Caco-2 (cell line): ENCODE results near the gene ERC2. TPM values are rescaled to one million over a fixed set of nuclear protein-coding genes. Genes with fewer than 3 reads are reported as not detected.

Experiments used
- BruUV-seq: library from RNA; stranded (reverse); fragments of 400-500 nt; replicated peaks from 2 replicates; lab custom pipeline; 2021; lab: Mats Ljungman, UMichigan
- CTCF ChIA-PET: fragments of 300-600 bp; sonication (Branson Sonifier 250); formaldehyde crosslinking; loops from one replicate; lab custom pipeline; 2022; ENCODE audit warnings: antibody characterized with exemption; lab: Charles Lee
- POLR2A ChIA-PET: fragments of 300-600 bp; sonication (Branson Sonifier 250); formaldehyde crosslinking; loops from one replicate; lab custom pipeline; 2022; ENCODE audit warnings: antibody characterized with exemption; lab: Charles Lee
- DNase-seq, 2 experiments: peaks; one replicate each; pipeline versions ENCODE4 v3.0.0 to v3.0.0-alpha.2; 2020 to 2022
- H3K27me3 ChIP-seq: replicated peaks from 2 replicates; pipeline ENCODE4 v1.6.0; 2011; ENCODE audit warnings: low read length; ENCODE audit not compliant: control insufficient read depth, insufficient read depth
- H3K36me3 ChIP-seq: 2 replicates; pipeline ENCODE4 v1.5.1; 2011; ENCODE audit warnings: low read length; ENCODE audit not compliant: control insufficient read depth, insufficient read depth
- H3K4me1 ChIP-seq: fragments of 250-450 bp; sonication (Bioruptor Pico); 2 replicates; pipeline ENCODE4 v1.5.1; 2020; ENCODE audit warnings: mild to moderate bottlenecking
- H3K4me3 ChIP-seq: 2 replicates; pipeline ENCODE4 v1.5.1; 2011; ENCODE audit warnings: low read depth, mild to moderate bottlenecking, control low read depth, low read length
- H3K9me3 ChIP-seq: fragments of 250-450 bp; sonication (Bioruptor Pico); 2 replicates; pipeline ENCODE4 v1.5.1; 2020; ENCODE audit warnings: mild to moderate bottlenecking, moderate library complexity
- H3K27ac Mint-ChIP-seq: one replicate; pipeline ENCODE4 v1.8.0; 2022; ENCODE audit warnings: mixed read lengths; ENCODE audit not compliant: unreplicated experiment
- H3K27me3 Mint-ChIP-seq: one replicate; pipeline ENCODE4 v1.8.0; 2022; ENCODE audit warnings: mixed read lengths; ENCODE audit not compliant: insufficient read depth, unreplicated experiment
- H3K36me3 Mint-ChIP-seq: one replicate; pipeline ENCODE4 v1.8.0; 2022; ENCODE audit warnings: mild to moderate bottlenecking, mixed read lengths; ENCODE audit not compliant: insufficient read depth, unreplicated experiment
- H3K4me1 Mint-ChIP-seq: one replicate; pipeline ENCODE4 v1.8.0; 2022; ENCODE audit warnings: low read depth, mixed read lengths; ENCODE audit not compliant: unreplicated experiment
- H3K4me3 Mint-ChIP-seq: one replicate; pipeline ENCODE4 v1.8.0; 2022; ENCODE audit warnings: mild to moderate bottlenecking, moderate library complexity, mixed read lengths; ENCODE audit not compliant: unreplicated experiment
- H3K9me3 Mint-ChIP-seq: one replicate; pipeline ENCODE4 v1.8.0; 2022; ENCODE audit warnings: mixed read lengths; ENCODE audit not compliant: unreplicated experiment
- CTCF ChIP-seq, 2 experiments: fragments of 200-600 bp in 1 of 2; IDR thresholded peaks; 1 replicate in 1 of 2; 2 replicates in 1 of 2; pipeline versions ENCODE4 v1.5.1 to v1.8.0; 2011 to 2022; ENCODE audit warnings: antibody characterized with exemption in 1 of 2, control low read depth in 1 of 2, inconsistent platforms in 1 of 2, low read depth in 1 of 2, low read length in 1 of 2, mild to moderate bottlenecking in 1 of 2, moderate library complexity in 1 of 2; ENCODE audit not compliant: insufficient read depth in 1 of 2, severe bottlenecking in 1 of 2, unreplicated experiment in 1 of 2
- intact Hi-C: fragments of 100-400 bp; cut with micrococcal nuclease; formaldehyde crosslinking; loops from one replicate; pipeline ENCODE4 v1.10.0; 2022; ENCODE audit not compliant: unreplicated experiment
- total RNA-seq: library from RNA; stranded (reverse); gene quantifications from 2 replicates; pipeline ENCODE4 v1.2.3, GENCODE V29; 2022

Gene ERC2
- total RNA-seq, 1 experiment from 2014 or later, result 0.54 TPM

- H3K9me3 Mint-ChIP-seq, result no peaks in the 10 kb centered on the region
- H3K4me1 ChIP-seq, result no peaks in the 10 kb centered on the region
- H3K9me3 ChIP-seq, result no peaks in the 10 kb centered on the region
- ChIA-PET POLR2A (no interaction called here), CTCF (no interaction called here)
- no peak for TF ChIP-seq CTCF (IDR thresholded peaks at IDR 0.05; ENCODE audit: insufficient read depth in 1 of 2, low read depth in 1 of 2, low read length in 1 of 2, severe bottlenecking in 1 of 2, unreplicated experiment in 1 of 2)
- no TSS peak for BruUV-seq
- no peaks in the 10 kb centered on the region for H3K36me3 Mint-ChIP-seq
- H3K4me3 ChIP-seq, result no peak overlapping the region
- no peak for DNase-seq
- no peaks in the 10 kb centered on the region for H3K36me3 ChIP-seq
- no peaks in the 10 kb centered on the region for H3K4me1 Mint-ChIP-seq
- no peaks in the 10 kb centered on the region for H3K27me3 ChIP-seq
- H3K27me3 Mint-ChIP-seq, result peaks cover 3% of the 10 kb centered on the region
- intact Hi-C loops, result no loop called here
- no peak overlapping the region for H3K27ac Mint-ChIP-seq
- H3K4me3 Mint-ChIP-seq, result no peak overlapping the region
Measured at GRCh38 chr3:55942868-55943267, 525.4 kb downstream of the ERC2 start.

GRCh38 chr3:55939287-55939686 lies 529.0 kb downstream of the ERC2 start:
- TF ChIP-seq CTCF (IDR thresholded peaks at IDR 0.05; ENCODE audit: insufficient read depth in 1 of 2, low read depth in 1 of 2, low read length in 1 of 2, severe bottlenecking in 1 of 2, unreplicated experiment in 1 of 2), result no peak
- BruUV-seq, result no TSS peak
- Histone ChIP-seq H3K4me1 (no peaks in the 10 kb centered on the region), H3K36me3 (no peaks in the 10 kb centered on the region), H3K4me3 (no peak overlapping the region), H3K9me3 (no peaks in the 10 kb centered on the region), H3K27me3 (no peaks in the 10 kb centered on the region)
- ChIA-PET CTCF (no interaction called here), POLR2A (no interaction called here)
- intact Hi-C loops, result no loop called here
- Mint-ChIP-seq H3K9me3 (no peaks in the 10 kb centered on the region), H3K4me1 (no peaks in the 10 kb centered on the region), H3K27ac (no peak overlapping the region), H3K27me3 (no peaks in the 10 kb centered on the region), H3K4me3 (no peak overlapping the region), H3K36me3 (no peaks in the 10 kb centered on the region)
- DNase-seq, result no peak

GRCh38 chr3:55937301-55937700 lies 531.0 kb downstream of the ERC2 start:
- H3K27ac Mint-ChIP-seq, result no peak overlapping the region
- BruUV-seq, result no TSS peak
- H3K27me3 Mint-ChIP-seq, result no peaks in the 10 kb centered on the region
- Histone ChIP-seq H3K4me3 (no peak overlapping the region), H3K9me3 (no peaks in the 10 kb centered on the region), H3K36me3 (no peaks in the 10 kb centered on the region), H3K27me3 (no peaks in the 10 kb centered on the region), H3K4me1 (no peaks in the 10 kb centered on the region)
- ChIA-PET CTCF (no interaction called here), POLR2A (no interaction called here)
- H3K4me1 Mint-ChIP-seq, result no peaks in the 10 kb centered on the region
- intact Hi-C loops, result no loop called here
- H3K36me3 Mint-ChIP-seq, result no peaks in the 10 kb centered on the region
- no peak for DNase-seq
- H3K9me3 Mint-ChIP-seq, result no peaks in the 10 kb centered on the region
- no peak for TF ChIP-seq CTCF (IDR thresholded peaks at IDR 0.05; ENCODE audit: insufficient read depth in 1 of 2, low read depth in 1 of 2, low read length in 1 of 2, severe bottlenecking in 1 of 2, unreplicated experiment in 1 of 2)
- no peak overlapping the region for H3K4me3 Mint-ChIP-seq
